Colonic mucosa (tissue), 4 donors: ENCODE results near the gene ACTRT3. TPM values are rescaled to one million over a fixed set of nuclear protein-coding genes. Genes with fewer than 3 reads are reported as not detected.

Source experiments
- DNase-seq: peaks from one replicate; pipeline ENCODE4 v3.0.0-alpha.2; 2020
- H3K27ac ChIP-seq: fragments of 200-600 bp; one replicate; pipeline ENCODE4 v1.8.0; 2021
- H3K27me3 ChIP-seq: fragments of 200-600 bp; one replicate; pipeline ENCODE4 v1.8.0; 2021
- H3K36me3 ChIP-seq: fragments of 200-600 bp; one replicate; pipeline ENCODE4 v1.8.0; 2021
- H3K4me1 ChIP-seq: fragments of 200-600 bp; one replicate; pipeline ENCODE4 v1.8.0; 2021; ENCODE audit warnings: mild to moderate bottlenecking
- H3K4me3 ChIP-seq: fragments of 200-600 bp; one replicate; pipeline ENCODE4 v1.8.0; 2021
- H3K9ac ChIP-seq, 2 donors: one replicate each; pipeline ENCODE4 v1.7.0; 2013; ENCODE audit warnings: control low read depth in 2 of 2, low read depth in 2 of 2, low read length in 2 of 2
- H3K9me3 ChIP-seq: fragments of 200-600 bp; one replicate; pipeline ENCODE4 v1.8.0; 2021
- CTCF ChIP-seq: fragments of 200-600 bp; IDR thresholded peaks from one replicate; pipeline ENCODE4 v1.8.0; 2022; ENCODE audit warnings: antibody characterized with exemption, mild to moderate bottlenecking
- intact Hi-C: fragments of 100-400 bp; cut with DNase I; formaldehyde crosslinking; loops from one replicate; pipeline ENCODE4 v1.14.1; 2022
- total RNA-seq, 2 donors: library from RNA; stranded (reverse); fragmentation: NEBNext Ultra II Directional in 1 of 2; extraction: Animal tissue kit (Norgen Biotek cat#: 25700) in 1 of 2; gene quantifications; one replicate each; pipeline ENCODE4 v1.2.1, GENCODE V29; 2021
- donor health status: healthy.
- donor health status: DM: no; HTN: no; CAD: no.
- donor health status: DM: no; HTN: no; CAD: no.

ACTRT3 gene
- total RNA-seq, 2 donors from 2014 or later, result 1.2 to 1.6 TPM

DNA sequence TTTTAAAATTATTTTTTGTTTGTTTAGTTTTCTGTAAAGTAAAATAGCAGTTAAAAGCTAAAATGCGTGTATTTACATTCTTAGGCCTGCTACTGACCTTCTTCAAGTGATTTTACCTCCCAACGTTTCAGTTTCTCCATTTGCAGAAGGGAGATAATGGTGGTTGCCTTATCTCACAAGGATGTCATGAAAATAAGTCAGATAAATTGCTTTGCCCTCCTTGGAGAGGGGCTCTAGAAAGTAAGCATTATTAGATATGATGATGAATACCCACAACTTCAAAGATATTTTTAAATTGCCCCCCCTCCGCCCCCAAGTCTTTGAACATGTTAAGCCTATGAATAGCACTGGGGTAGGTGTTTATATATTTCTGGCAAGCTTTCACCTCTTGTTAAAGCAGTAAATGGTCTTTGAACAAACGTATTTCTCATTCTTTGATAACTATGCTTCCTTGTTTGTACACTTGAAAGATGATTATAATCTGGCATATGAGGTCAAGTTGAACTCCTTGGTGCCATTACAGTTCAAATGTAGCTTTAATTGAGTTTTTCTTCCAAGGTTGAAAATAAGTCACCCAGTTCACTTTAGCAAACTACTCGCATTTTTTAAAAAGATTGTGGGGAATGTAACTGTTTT lies 10.9 kb downstream of the ACTRT3 start:
- no peak overlapping the region for H3K4me3 ChIP-seq
- H3K36me3 ChIP-seq, result no peaks in the 10 kb centered on the region
- H3K9ac ChIP-seq, result no peak overlapping the region
- H3K27me3 ChIP-seq, result no peaks in the 10 kb centered on the region
- H3K27ac ChIP-seq, result no peak overlapping the region
- intact Hi-C loops, result no loop called here
- TF ChIP-seq CTCF, result no peak
- no peaks in the 10 kb centered on the region for H3K4me1 ChIP-seq
- no peaks in the 10 kb centered on the region for H3K9me3 ChIP-seq
- no peak for DNase-seq

DNA sequence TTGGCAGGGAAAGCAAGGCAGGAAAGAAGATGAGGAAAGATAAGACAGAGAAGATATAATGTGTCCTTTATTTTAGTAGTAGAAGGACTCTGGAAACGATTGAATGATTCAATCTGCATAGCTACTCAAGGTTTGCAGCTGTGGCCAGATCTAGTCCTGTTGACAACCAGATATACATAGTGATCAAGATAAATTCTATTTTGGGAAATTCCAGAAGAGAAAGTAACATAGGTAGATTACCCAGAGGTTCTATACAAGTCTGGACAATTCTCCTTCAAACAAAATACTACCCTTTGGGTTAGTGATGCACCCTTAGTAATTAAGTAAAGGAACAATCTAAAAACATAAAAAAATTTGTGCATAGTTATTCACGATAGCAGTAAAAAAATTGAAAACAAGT lies 13.9 kb downstream of the ACTRT3 start:
- no peak overlapping the region for H3K4me3 ChIP-seq
- no peaks in the 10 kb centered on the region for H3K36me3 ChIP-seq
- no peaks in the 10 kb centered on the region for H3K4me1 ChIP-seq
- no peaks in the 10 kb centered on the region for H3K9me3 ChIP-seq
- no peak for DNase-seq
- intact Hi-C loops, result no loop called here
- H3K27me3 ChIP-seq, result no peaks in the 10 kb centered on the region
- no peak for TF ChIP-seq CTCF
- no peak overlapping the region for H3K9ac ChIP-seq
- H3K27ac ChIP-seq, result no peak overlapping the region

DNA sequence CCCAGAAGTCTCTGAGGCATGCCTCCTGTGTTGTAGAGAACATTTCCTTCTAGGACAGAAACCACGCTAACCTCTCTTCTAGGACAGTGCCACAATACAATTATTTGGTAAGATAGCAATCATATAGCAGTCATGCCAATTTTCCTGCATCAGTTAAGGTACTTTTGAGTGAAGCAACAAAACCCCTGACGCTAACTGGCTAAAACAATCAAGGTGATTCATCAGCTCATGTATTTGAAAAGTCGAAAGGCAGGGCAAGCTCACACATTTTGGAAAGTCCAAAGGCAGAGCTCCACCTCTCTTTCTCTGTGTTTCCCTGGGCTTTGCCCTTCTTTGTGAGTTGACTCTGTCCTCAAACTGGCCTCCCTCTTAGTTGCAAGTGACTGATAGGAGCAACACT lies 14.7 kb downstream of the ACTRT3 start:
- no peak overlapping the region for H3K9ac ChIP-seq

GRCh38 chr3:169751875-169752274 lies 17.5 kb downstream of the ACTRT3 start:
- H3K4me1 ChIP-seq, result no peaks in the 10 kb centered on the region
- no peak overlapping the region for H3K4me3 ChIP-seq
- H3K27me3 ChIP-seq, result no peaks in the 10 kb centered on the region
- TF ChIP-seq CTCF, result no peak
- intact Hi-C loops, result no loop called here
- H3K27ac ChIP-seq, result no peak overlapping the region
- H3K36me3 ChIP-seq, result no peaks in the 10 kb centered on the region
- DNase-seq, result no peak
- H3K9ac ChIP-seq, result no peak overlapping the region
- H3K9me3 ChIP-seq, result no peaks in the 10 kb centered on the region

More for the DNA sequence above, 14.7 kb downstream of the ACTRT3 start:
- TF ChIP-seq CTCF, result no peak
- Histone ChIP-seq H3K9me3 (no peaks in the 10 kb centered on the region), H3K36me3 (no peaks in the 10 kb centered on the region), H3K27ac (no peak overlapping the region), H3K27me3 (no peaks in the 10 kb centered on the region), H3K4me1 (no peaks in the 10 kb centered on the region), H3K4me3 (no peak overlapping the region)
- intact Hi-C loops, result no loop called here
- DNase-seq, result no peak

GRCh38 chr3:169750665-169751064 lies 18.7 kb downstream of the ACTRT3 start:
- Histone ChIP-seq H3K4me1 (no peaks in the 10 kb centered on the region), H3K4me3 (no peak overlapping the region), H3K36me3 (no peaks in the 10 kb centered on the region), H3K27ac (no peak overlapping the region), H3K9ac (no peak overlapping the region), H3K9me3 (no peaks in the 10 kb centered on the region), H3K27me3 (no peaks in the 10 kb centered on the region)
- intact Hi-C loops, result no loop called here
- no peak for TF ChIP-seq CTCF
- DNase-seq, result no peak
